H9 (cell line): Measurements from ENCODE around the gene PTEN. TPM values are rescaled to one million over a fixed set of nuclear protein-coding genes. Genes with fewer than 3 reads are reported as not detected.

ENCODE experiments used
- DNase-seq: peaks from one replicate; pipeline ENCODE4 v3.0.0-alpha.2; 2017
- H2AFZ ChIP-seq: one replicate; pipeline ENCODE4 v1.6.1; 2013; ENCODE audit warnings: mild to moderate bottlenecking, low read length, control low read depth, moderate library complexity
- H2AK5ac ChIP-seq: 2 replicates; pipeline ENCODE4 v1.6.1; 2013; ENCODE audit warnings: low read length, control low read depth, mixed read lengths; ENCODE audit not compliant: insufficient read length
- H2BK120ac ChIP-seq: one replicate; pipeline ENCODE4 v1.6.1; 2013; ENCODE audit warnings: low read depth, mild to moderate bottlenecking, low read length, control low read depth, inconsistent platforms; ENCODE audit not compliant: poor library complexity, severe bottlenecking
- H2BK12ac ChIP-seq: 2 replicates; pipeline ENCODE4 v1.6.1; 2013; ENCODE audit warnings: low read length, control low read depth, mixed read lengths, low read depth; ENCODE audit not compliant: insufficient read length
- H2BK15ac ChIP-seq: 2 replicates; pipeline ENCODE4 v1.6.1; 2013; ENCODE audit warnings: low read depth, low read length, control low read depth
- H2BK20ac ChIP-seq: one replicate; pipeline ENCODE4 v1.6.1; 2013; ENCODE audit warnings: low read depth, mild to moderate bottlenecking, low read length, control low read depth, inconsistent platforms; ENCODE audit not compliant: poor library complexity, severe bottlenecking
- H2BK5ac ChIP-seq: 2 replicates; pipeline ENCODE4 v1.6.1; 2013; ENCODE audit warnings: low read length, control low read depth, mixed read lengths; ENCODE audit not compliant: insufficient read length
- H3K14ac ChIP-seq: 2 replicates; pipeline ENCODE4 v1.6.1; 2013; ENCODE audit warnings: low read length, control low read depth; ENCODE audit not compliant: insufficient read depth
- H3K18ac ChIP-seq: 2 replicates; pipeline ENCODE4 v1.6.1; 2013; ENCODE audit warnings: low read depth, mild to moderate bottlenecking, mixed read lengths, low read length, control low read depth; ENCODE audit not compliant: insufficient read length
- H3K23ac ChIP-seq: 2 replicates; pipeline ENCODE4 v1.6.1; 2013; ENCODE audit warnings: low read length, control low read depth, mixed read lengths, low read depth; ENCODE audit not compliant: insufficient read length
- H3K23me2 ChIP-seq: 2 replicates; pipeline ENCODE4 v1.6.1; 2013; ENCODE audit warnings: low read depth, mild to moderate bottlenecking, mixed read lengths, low read length, control low read depth; ENCODE audit not compliant: insufficient read length, poor library complexity, severe bottlenecking
- H3K27ac ChIP-seq: 2 replicates; pipeline ENCODE4 v1.5.1; 2013; ENCODE audit warnings: low read length, control low read depth, mixed read lengths, low read depth; ENCODE audit not compliant: insufficient read length
- H3K27me3 ChIP-seq: 2 replicates; pipeline ENCODE4 v1.6.1; 2013; ENCODE audit warnings: low read length, control low read depth, inconsistent platforms; ENCODE audit not compliant: insufficient read depth
- H3K4ac ChIP-seq: 2 replicates; pipeline ENCODE4 v1.6.1; 2013; ENCODE audit warnings: low read depth, mild to moderate bottlenecking, control low read depth, inconsistent platforms, low read length, moderate library complexity
- H3K4me1 ChIP-seq: 2 replicates; pipeline ENCODE4 v1.6.1; 2013; ENCODE audit warnings: low read length, control low read depth, inconsistent platforms; ENCODE audit not compliant: insufficient read depth
- H3K4me2 ChIP-seq: 2 replicates; pipeline ENCODE4 v1.6.1; 2013; ENCODE audit warnings: low read length, control low read depth, mixed read lengths; ENCODE audit not compliant: insufficient read length, insufficient read depth
- H3K56ac ChIP-seq: 2 replicates; pipeline ENCODE4 v1.6.1; 2013; ENCODE audit warnings: low read depth, mild to moderate bottlenecking, mixed read lengths, low read length, control low read depth; ENCODE audit not compliant: insufficient read length
- H3K79me1 ChIP-seq: 2 replicates; pipeline ENCODE4 v1.6.1; 2013; ENCODE audit warnings: low read depth, mild to moderate bottlenecking, moderate library complexity, low read length, control low read depth, inconsistent platforms; ENCODE audit not compliant: insufficient read depth, poor library complexity, severe bottlenecking
- H3K79me2 ChIP-seq: 2 replicates; pipeline ENCODE4 v1.6.1; 2013; ENCODE audit warnings: low read length, control low read depth, inconsistent platforms; ENCODE audit not compliant: insufficient read depth
- H3K9ac ChIP-seq: 2 replicates; pipeline ENCODE4 v1.6.1; 2013; ENCODE audit warnings: low read length, control low read depth, mixed read lengths; ENCODE audit not compliant: insufficient read length; ENCODE audit errors: extremely low read depth
- H3K9me3 ChIP-seq: one replicate; pipeline ENCODE4 v1.6.1; 2013; ENCODE audit warnings: low read depth, low read length, inconsistent platforms; ENCODE audit not compliant: control insufficient read depth
- H3T11ph ChIP-seq: one replicate; pipeline ENCODE4 v1.6.1; 2013; ENCODE audit warnings: mild to moderate bottlenecking, low read length, control low read depth, inconsistent platforms
- H4K20me1 ChIP-seq: one replicate; pipeline ENCODE4 v1.6.1; 2013; ENCODE audit not compliant: control insufficient read depth, insufficient read length, insufficient read depth
- H4K5ac ChIP-seq: 2 replicates; pipeline ENCODE4 v1.6.1; 2013; ENCODE audit warnings: low read depth, mild to moderate bottlenecking, mixed read lengths, low read length, control low read depth; ENCODE audit not compliant: insufficient read length
- H4K8ac ChIP-seq: replicated peaks from 2 replicates; pipeline ENCODE4 v1.6.1; 2013; ENCODE audit warnings: low read length, control low read depth, mixed read lengths, low read depth; ENCODE audit not compliant: insufficient read length
- H4K91ac ChIP-seq: 2 replicates; pipeline ENCODE4 v1.6.1; 2013; ENCODE audit warnings: low read depth, mild to moderate bottlenecking, moderate library complexity, mixed read lengths, low read length, control low read depth; ENCODE audit not compliant: insufficient read length
- H3K27ac Mint-ChIP-seq, 3 experiments: 2 replicates in 2 of 3; 3 replicates in 1 of 3; pipeline ENCODE4 v1.8.0; 2020 to 2021; ENCODE audit warnings: mixed read lengths in 3 of 3, mild to moderate bottlenecking in 1 of 3, moderate library complexity in 1 of 3
- H3K27me3 Mint-ChIP-seq: 2 replicates; pipeline ENCODE4 v1.8.0; 2021; ENCODE audit warnings: low read depth, mild to moderate bottlenecking, moderate library complexity, mixed read lengths
- H3K36me3 Mint-ChIP-seq, 3 experiments: 2 replicates in 2 of 3; 3 replicates in 1 of 3; pipeline ENCODE4 v1.8.0; 2020 to 2021; ENCODE audit warnings: low read depth in 3 of 3, mixed read lengths in 3 of 3; ENCODE audit not compliant: insufficient read depth in 1 of 3
- H3K4me1 Mint-ChIP-seq, 2 experiments: 2 replicates each; pipeline ENCODE4 v1.8.0; 2020; ENCODE audit warnings: mixed read lengths in 2 of 2
- H3K4me3 Mint-ChIP-seq, 2 experiments: 2 replicates in 1 of 2; 3 replicates in 1 of 2; pipeline ENCODE4 v1.8.0; 2020 to 2021; ENCODE audit warnings: mild to moderate bottlenecking in 2 of 2, mixed read lengths in 2 of 2, moderate library complexity in 1 of 2
- H3K9me3 Mint-ChIP-seq, 2 experiments: 2 replicates in 1 of 2; 3 replicates in 1 of 2; pipeline ENCODE4 v1.8.0; 2020; ENCODE audit warnings: mild to moderate bottlenecking in 2 of 2, mixed read lengths in 2 of 2, moderate library complexity in 1 of 2
- CTCF ChIP-seq: fragments of 200-600 bp; sonication (generic); conservative IDR thresholded peaks from 3 replicates; pipeline ENCODE4 v1.8.0; 2021; ENCODE audit warnings: antibody characterized with exemption, mild to moderate bottlenecking
- total RNA-seq: library from RNA; stranded (reverse); gene quantifications from 2 replicates; pipeline ENCODE4 v1.2.1, GENCODE V29; 2021

The PTEN gene
- total RNA-seq, 1 experiment from 2014 or later, result 52.8 TPM

- H2BK20ac ChIP-seq, result no peak overlapping the region
- no peaks in the 10 kb centered on the region for H4K20me1 ChIP-seq
- Mint-ChIP-seq H3K4me3 (no peak overlapping the region), H3K9me3 (no peaks in the 10 kb centered on the region), H3K4me1 (no peaks in the 10 kb centered on the region), H3K27me3 (no peaks in the 10 kb centered on the region), H3K36me3 (no peaks in the 10 kb centered on the region), H3K27ac (no peak overlapping the region)
- H3K4ac ChIP-seq, result no peak overlapping the region
- no peak overlapping the region for H4K8ac ChIP-seq
- H3K4me2 ChIP-seq, result no peak overlapping the region
- H2BK120ac ChIP-seq, result no peak overlapping the region
- no peak for TF ChIP-seq CTCF
- H3K9me3 ChIP-seq, result no peaks in the 10 kb centered on the region
- no peak overlapping the region for H3K14ac ChIP-seq
- no peak overlapping the region for H3K56ac ChIP-seq
- H2AK5ac ChIP-seq, result no peak overlapping the region
- no peak overlapping the region for H2BK15ac ChIP-seq
- no peak overlapping the region for H2BK5ac ChIP-seq
- H3K27ac ChIP-seq, result no peak overlapping the region
- H3K4me1 ChIP-seq, result no peaks in the 10 kb centered on the region
- no peaks in the 10 kb centered on the region for H3K79me1 ChIP-seq
- DNase-seq, result no peak
- H3K23ac ChIP-seq, result no peak overlapping the region
- no peaks in the 10 kb centered on the region for H3K27me3 ChIP-seq
- H4K5ac ChIP-seq, result no peak overlapping the region
- no peak overlapping the region for H3K9ac ChIP-seq
- no peak overlapping the region for H3K18ac ChIP-seq
- H2BK12ac ChIP-seq, result no peak overlapping the region
- H2AFZ ChIP-seq, result no peak overlapping the region
- H3K23me2 ChIP-seq, result no peaks in the 10 kb centered on the region
- no peak overlapping the region for H3T11ph ChIP-seq
- H3K79me2 ChIP-seq, result no peaks in the 10 kb centered on the region
- H4K91ac ChIP-seq, result no peak overlapping the region
These were observed 33.3 kb upstream of the PTEN start for GRCh38 chr10:87829986-87830729.
